Glutamatergic neuron (in vitro differentiated cells): ENCODE results near the gene DYRK1A. TPM values are rescaled to one million over a fixed set of nuclear protein-coding genes. Genes with fewer than 3 reads are reported as not detected.

Experiments used
- DNase-seq: peaks from one replicate; pipeline ENCODE4 v3.0.0; 2022
- H3K27ac Mint-ChIP-seq: one replicate; pipeline ENCODE4 v1.8.0; 2020; ENCODE audit warnings: mild to moderate bottlenecking, mixed read lengths, inconsistent platforms; ENCODE audit not compliant: unreplicated experiment
- H3K27me3 Mint-ChIP-seq: one replicate; pipeline ENCODE4 v1.8.0; 2020; ENCODE audit warnings: mild to moderate bottlenecking, moderate library complexity, mixed read lengths, inconsistent platforms; ENCODE audit not compliant: unreplicated experiment
- H3K36me3 Mint-ChIP-seq: one replicate; pipeline ENCODE4 v1.8.0; 2020; ENCODE audit warnings: mild to moderate bottlenecking, mixed read lengths, inconsistent platforms; ENCODE audit not compliant: unreplicated experiment
- H3K4me1 Mint-ChIP-seq: one replicate; pipeline ENCODE4 v1.8.0; 2020; ENCODE audit warnings: mild to moderate bottlenecking, low read depth, mixed read lengths, inconsistent platforms; ENCODE audit not compliant: unreplicated experiment
- H3K4me3 Mint-ChIP-seq: one replicate; pipeline ENCODE4 v1.8.0; 2020; ENCODE audit warnings: mild to moderate bottlenecking, mixed read lengths, inconsistent platforms; ENCODE audit not compliant: unreplicated experiment
- H3K9me3 Mint-ChIP-seq: one replicate; pipeline ENCODE4 v1.8.0; 2020; ENCODE audit warnings: mild to moderate bottlenecking, moderate library complexity, mixed read lengths, inconsistent platforms; ENCODE audit not compliant: unreplicated experiment
- CTCF ChIP-seq: fragments of 200-600 bp; sonication (generic); IDR thresholded peaks from one replicate; pipeline ENCODE4 v1.5.0; 2021; ENCODE audit not compliant: partially characterized antibody, unreplicated experiment
- total RNA-seq: library from RNA; stranded (reverse); fragmentation: NEBNext Ultra II Directional; extraction: Animal tissue kit (Norgen Biotek cat#: 25700); gene quantifications from one replicate; pipeline ENCODE4 v1.2.1, GENCODE V29; 2021; ENCODE audit not compliant: unreplicated experiment

Gene DYRK1A
- total RNA-seq, 1 donor from 2014 or later = 70.4 TPM

GRCh38 chr21:37391666-37392065, 25.1 kb downstream of the DYRK1A start:
- Mint-ChIP-seq H3K27ac (peak overlapping the region; percentile 1), H3K36me3 (no peaks in the 10 kb centered on the region), H3K4me1 (peaks cover 37% of the 10 kb centered on the region), H3K9me3 (peaks cover 2% of the 10 kb centered on the region), H3K4me3 (no peak overlapping the region), H3K27me3 (peaks cover 8% of the 10 kb centered on the region)
- no peak for TF ChIP-seq CTCF
- DNase-seq = no peak

GRCh38 chr21:37392441-37392840, 25.9 kb downstream of the DYRK1A start:
- Mint-ChIP-seq H3K4me3 (no peak overlapping the region), H3K27me3 (peaks cover 9% of the 10 kb centered on the region), H3K4me1 (peaks cover 39% of the 10 kb centered on the region), H3K9me3 (peaks cover 2% of the 10 kb centered on the region), H3K27ac (peak overlapping the region; percentile 38), H3K36me3 (no peaks in the 10 kb centered on the region)
- DNase-seq = no peak
- TF ChIP-seq CTCF = no peak

- Mint-ChIP-seq H3K4me3 (no peak overlapping the region), H3K27me3 (peaks cover 9% of the 10 kb centered on the region), H3K4me1 (peaks cover 42% of the 10 kb centered on the region), H3K27ac (no peak overlapping the region), H3K9me3 (peaks cover 2% of the 10 kb centered on the region), H3K36me3 (no peaks in the 10 kb centered on the region)
- no peak for TF ChIP-seq CTCF
- no peak for DNase-seq
Observed at GRCh38 chr21:37393030-37393429, 26.5 kb downstream of the DYRK1A start.

GRCh38 chr21:37393786-37394185, 27.2 kb downstream of the DYRK1A start:
- no peak for DNase-seq
- TF ChIP-seq CTCF = no peak
- Mint-ChIP-seq H3K27me3 (peaks cover 9% of the 10 kb centered on the region), H3K36me3 (no peaks in the 10 kb centered on the region), H3K4me3 (no peak overlapping the region), H3K27ac (no peak overlapping the region), H3K4me1 (peaks cover 48% of the 10 kb centered on the region), H3K9me3 (peaks cover 2% of the 10 kb centered on the region)

GRCh38 chr21:37395961-37396360, 29.4 kb downstream of the DYRK1A start:
- Mint-ChIP-seq H3K9me3 (peaks cover 2% of the 10 kb centered on the region), H3K27me3 (peaks cover 10% of the 10 kb centered on the region), H3K36me3 (no peaks in the 10 kb centered on the region), H3K4me3 (peak overlapping the region; percentile 30), H3K4me1 (peaks cover 54% of the 10 kb centered on the region), H3K27ac (peak overlapping the region; percentile 59)
- TF ChIP-seq CTCF = no peak
- no peak for DNase-seq
